Measurements from ENCODE around the gene TSKS.

DNA sequence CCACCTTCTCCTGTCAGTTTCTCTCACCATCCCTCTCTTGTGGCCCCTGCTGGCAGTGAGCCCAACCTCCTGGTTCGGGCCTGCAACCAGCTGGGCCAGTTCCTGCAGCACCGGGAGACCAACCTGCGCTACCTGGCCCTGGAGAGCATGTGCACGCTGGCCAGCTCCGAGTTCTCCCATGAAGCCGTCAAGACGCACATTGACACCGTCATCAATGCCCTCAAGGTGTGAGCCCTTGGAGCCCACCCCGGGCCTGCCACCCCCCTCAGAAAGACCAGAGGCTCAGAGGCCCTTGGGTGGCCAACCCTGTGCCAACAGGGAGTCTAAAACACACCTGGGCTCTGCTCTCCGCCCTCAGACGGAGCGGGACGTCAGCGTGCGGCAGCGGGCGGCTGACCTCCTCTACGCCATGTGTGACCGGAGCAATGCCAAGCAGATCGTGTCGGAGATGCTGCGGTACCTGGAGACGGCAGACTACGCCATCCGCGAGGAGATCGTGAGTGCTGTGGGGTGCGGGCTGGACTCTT lies 36.2 kb upstream of the TSKS start:
- TF ChIP-seq, protein P1, sequence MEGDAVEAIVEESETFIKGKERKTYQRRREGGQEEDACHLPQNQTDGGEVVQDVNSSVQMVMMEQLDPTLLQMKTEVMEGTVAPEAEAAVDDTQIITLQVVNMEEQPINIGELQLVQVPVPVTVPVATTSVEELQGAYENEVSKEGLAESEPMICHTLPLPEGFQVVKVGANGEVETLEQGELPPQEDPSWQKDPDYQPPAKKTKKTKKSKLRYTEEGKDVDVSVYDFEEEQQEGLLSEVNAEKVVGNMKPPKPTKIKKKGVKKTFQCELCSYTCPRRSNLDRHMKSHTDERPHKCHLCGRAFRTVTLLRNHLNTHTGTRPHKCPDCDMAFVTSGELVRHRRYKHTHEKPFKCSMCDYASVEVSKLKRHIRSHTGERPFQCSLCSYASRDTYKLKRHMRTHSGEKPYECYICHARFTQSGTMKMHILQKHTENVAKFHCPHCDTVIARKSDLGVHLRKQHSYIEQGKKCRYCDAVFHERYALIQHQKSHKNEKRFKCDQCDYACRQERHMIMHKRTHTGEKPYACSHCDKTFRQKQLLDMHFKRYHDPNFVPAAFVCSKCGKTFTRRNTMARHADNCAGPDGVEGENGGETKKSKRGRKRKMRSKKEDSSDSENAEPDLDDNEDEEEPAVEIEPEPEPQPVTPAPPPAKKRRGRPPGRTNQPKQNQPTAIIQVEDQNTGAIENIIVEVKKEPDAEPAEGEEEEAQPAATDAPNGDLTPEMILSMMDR (IDR thresholded peaks at IDR 0.05; ENCODE audit: insufficient read depth, low read depth, low read length): no peak
- TF ChIP-seq EZH2 (IDR thresholded peaks at IDR 0.05; ENCODE audit: insufficient read depth, low read length): no peak

Measured in astrocyte (in vitro differentiated cells and primary cell).